Dermis blood vessel endothelial cell (primary cell): ENCODE data around the gene FIGN. TPM values are rescaled to one million over a fixed set of nuclear protein-coding genes. Genes with fewer than 3 reads are reported as not detected.

Experiments used
- DNase-seq: peaks from one replicate; pipeline ENCODE4 v3.0.0; 2010
- total RNA-seq: library from RNA; depleted of rRNA; stranded (reverse); fragments of >200 nt; gene quantifications from 2 replicates; pipeline ENCODE4 v1.2.3, GENCODE V29; 2014

Gene FIGN, protein sequence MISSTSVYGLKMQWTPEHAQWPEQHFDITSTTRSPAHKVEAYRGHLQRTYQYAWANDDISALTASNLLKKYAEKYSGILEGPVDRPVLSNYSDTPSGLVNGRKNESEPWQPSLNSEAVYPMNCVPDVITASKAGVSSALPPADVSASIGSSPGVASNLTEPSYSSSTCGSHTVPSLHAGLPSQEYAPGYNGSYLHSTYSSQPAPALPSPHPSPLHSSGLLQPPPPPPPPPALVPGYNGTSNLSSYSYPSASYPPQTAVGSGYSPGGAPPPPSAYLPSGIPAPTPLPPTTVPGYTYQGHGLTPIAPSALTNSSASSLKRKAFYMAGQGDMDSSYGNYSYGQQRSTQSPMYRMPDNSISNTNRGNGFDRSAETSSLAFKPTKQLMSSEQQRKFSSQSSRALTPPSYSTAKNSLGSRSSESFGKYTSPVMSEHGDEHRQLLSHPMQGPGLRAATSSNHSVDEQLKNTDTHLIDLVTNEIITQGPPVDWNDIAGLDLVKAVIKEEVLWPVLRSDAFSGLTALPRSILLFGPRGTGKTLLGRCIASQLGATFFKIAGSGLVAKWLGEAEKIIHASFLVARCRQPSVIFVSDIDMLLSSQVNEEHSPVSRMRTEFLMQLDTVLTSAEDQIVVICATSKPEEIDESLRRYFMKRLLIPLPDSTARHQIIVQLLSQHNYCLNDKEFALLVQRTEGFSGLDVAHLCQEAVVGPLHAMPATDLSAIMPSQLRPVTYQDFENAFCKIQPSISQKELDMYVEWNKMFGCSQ
- under 0.01 and 0.23 TPM in 2 replicates for total RNA-seq

- peak; percentile 84 for DNase-seq
Observed at GRCh38 chr2:163735685-163736432, at the start of gene FIGN. Gene FIGN (minus strand): TSS chr2:163736008. CDS start chr2:163734927, 1,081 bp downstream.

GRCh38 chr2:163785162-163785561 is 49.4 kb upstream of the FIGN start:
- DNase-seq, result no peak

GRCh38 chr2:163779970-163780597 is 44.3 kb upstream of the FIGN start:
- DNase-seq, result no peak

GRCh38 chr2:163778045-163778781 is 42.4 kb upstream of the FIGN start:
- peak; percentile 39 for DNase-seq

GRCh38 chr2:163775304-163775703 is 39.5 kb upstream of the FIGN start:
- peak; percentile 1 for DNase-seq

- peak; percentile 9 for DNase-seq
Observed at GRCh38 chr2:163774862-163775261, 39.1 kb upstream of the FIGN start.

DNA sequence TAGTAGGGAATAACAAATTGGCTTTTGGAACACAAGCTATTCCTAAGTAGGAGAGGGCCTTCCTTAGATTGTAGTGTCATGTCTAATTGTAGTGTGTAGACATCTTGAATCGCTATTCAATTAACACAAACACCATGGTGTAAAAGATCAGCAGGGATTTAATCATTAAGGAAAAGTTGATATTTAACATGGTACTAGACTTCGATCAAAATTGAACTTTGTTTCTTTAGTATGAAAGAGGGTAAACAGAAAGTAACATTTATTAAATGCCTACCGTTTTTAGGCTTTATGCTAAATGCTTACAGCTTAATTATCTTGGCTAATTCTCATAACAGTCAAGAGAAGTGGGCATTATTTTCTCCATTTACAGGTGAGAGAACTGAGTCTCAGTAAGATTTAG is 37.5 kb upstream of the FIGN start:
- no peak for DNase-seq

DNA sequence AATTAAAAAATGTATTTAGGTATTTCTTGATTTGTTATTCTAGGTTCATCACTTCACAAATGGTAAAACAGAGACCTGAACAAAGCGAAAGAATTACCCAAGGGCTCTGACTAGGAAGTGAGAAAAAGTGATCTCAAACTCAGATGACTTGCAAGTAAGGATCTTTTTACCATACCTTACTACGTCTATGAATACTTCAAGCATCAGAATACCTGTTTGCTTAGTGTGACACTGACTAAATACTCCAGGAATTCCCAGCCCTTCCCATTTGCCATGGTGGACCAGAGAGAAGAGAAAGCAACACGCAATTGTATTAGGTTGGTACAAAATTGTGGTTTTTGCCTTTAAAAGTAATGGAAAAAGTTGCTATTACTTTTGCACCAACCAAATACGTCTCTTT is 35.8 kb upstream of the FIGN start:
- no peak for DNase-seq

GRCh38 chr2:163768881-163769695 is 33.3 kb upstream of the FIGN start:
- DNase-seq, result no peak

GRCh38 chr2:163767097-163767496 is 31.3 kb upstream of the FIGN start:
- no peak for DNase-seq

GRCh38 chr2:163764566-163764965 is 28.8 kb upstream of the FIGN start:
- DNase-seq, result no peak

DNA sequence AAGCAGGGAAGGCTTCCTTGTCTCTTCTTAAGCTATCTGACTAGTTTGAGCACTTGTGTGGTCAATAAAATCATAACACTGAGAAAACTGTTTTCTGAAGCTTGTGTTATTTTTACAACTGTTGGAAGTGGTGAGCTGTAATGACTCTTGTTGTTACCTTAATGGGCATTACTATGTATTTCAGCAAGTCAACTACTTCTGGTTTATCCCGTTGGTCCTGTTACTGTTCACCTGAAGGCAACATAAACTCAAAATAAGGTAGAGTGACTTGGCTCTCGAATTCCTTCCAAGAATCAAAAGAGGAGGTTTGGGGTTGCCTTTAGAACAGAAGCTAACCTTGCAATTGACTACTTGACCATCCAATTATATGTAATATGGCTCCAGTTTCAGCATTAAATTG is 23.2 kb upstream of the FIGN start:
- no peak for DNase-seq

DNA sequence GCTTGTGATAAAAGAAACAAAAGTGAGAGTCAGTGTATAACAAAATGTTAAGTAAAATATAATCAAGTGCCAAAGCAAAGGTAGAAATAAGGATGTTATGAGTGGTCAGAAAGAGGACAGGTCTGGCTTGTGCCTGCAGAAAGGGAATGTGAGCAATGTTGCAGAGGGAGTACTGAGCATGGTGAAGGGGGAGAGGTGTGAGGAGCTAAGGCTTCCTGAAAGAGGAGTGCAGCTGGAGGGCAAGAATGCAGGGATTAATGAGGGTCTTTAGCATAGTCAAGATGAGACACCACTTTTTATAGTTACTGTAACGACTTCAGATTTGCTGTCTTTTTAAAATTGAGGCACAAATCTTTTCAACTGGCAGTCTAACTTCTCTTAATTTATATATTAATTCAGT is 22.0 kb upstream of the FIGN start:
- no peak for DNase-seq

GRCh38 chr2:163756588-163756987 is 20.8 kb upstream of the FIGN start:
- no peak for DNase-seq

DNA sequence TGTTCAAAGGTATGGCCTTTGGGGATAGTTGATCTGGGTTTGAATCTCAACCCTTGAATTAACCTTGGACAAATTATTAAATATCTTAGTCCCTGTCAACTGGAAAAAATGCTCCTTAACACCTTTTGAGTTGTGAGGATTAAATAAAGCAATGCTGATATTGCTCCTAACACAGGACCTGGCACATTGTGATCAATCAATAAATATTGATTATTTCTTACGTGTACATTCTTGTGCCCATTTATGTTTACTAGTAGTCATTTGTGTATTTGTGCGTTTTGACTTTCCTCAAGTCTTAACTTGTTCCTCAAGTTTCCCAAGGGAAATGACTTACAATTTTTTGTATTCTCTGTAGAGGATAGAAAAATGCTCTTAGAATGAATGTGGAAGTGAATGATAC is 19.6 kb upstream of the FIGN start:
- DNase-seq, result no peak

DNA sequence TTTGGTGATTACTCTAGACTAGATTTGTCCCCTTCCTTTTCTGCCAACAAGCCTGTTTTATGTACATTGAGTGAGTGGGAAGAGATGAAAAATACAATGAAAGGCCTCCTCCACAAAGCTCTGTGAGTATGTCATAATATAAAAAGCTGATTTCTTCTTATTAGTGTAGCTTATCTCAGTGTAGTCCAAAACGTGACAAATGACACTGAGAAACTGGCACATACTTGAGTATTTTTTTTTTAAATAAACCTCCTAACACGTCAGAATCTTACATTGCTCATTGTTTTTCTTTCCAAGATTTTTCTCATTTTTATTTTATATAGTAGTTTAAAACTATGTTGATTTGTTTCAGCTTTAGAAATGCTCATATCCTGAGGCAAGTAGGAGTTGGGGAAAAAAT is 17.9 kb upstream of the FIGN start:
- DNase-seq, result no peak

- no peak for DNase-seq
Observed at GRCh38 chr2:163752267-163752666, 16.5 kb upstream of the FIGN start.

DNA sequence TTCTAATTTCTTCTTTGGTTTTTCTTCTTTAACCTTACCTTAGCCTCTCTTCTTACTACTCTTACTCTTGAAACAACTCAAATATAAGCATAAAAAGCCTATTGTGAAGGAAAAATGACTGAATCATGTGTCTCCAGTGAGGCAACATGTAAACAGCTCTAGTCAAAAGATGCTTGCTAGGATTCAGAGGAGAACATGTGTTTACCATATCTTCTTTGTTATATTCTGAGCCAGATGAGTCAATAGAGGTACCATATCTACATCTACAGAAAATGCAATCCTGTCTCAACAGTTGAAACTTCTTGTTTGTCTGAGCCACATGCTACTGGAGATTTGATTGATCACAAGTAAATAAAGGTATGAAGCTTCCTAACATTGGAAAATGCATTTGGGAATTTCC is 15.9 kb upstream of the FIGN start:
- no peak for DNase-seq

DNA sequence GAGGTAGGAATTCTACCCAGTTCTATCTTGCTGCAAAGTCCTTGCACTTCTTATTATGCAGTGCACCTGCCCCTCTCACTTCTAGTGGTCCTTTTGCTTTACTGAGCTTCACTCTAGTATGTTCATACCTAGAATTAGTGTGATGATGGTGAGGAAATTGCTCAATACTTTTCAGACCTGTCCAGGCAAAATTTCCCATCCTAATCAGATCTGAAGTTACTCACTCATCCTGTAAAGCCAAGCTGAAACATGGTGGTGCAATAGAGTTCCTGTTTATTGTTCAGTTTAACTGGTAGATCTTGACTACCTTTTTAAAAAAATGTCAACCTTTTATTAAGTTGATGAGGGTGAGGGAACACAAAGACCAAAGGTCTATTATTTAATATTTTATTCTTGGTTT is 12.6 kb upstream of the FIGN start:
- no peak for DNase-seq

GRCh38 chr2:163741435-163741834 is 5.6 kb upstream of the FIGN start:
- DNase-seq, result no peak

DNA sequence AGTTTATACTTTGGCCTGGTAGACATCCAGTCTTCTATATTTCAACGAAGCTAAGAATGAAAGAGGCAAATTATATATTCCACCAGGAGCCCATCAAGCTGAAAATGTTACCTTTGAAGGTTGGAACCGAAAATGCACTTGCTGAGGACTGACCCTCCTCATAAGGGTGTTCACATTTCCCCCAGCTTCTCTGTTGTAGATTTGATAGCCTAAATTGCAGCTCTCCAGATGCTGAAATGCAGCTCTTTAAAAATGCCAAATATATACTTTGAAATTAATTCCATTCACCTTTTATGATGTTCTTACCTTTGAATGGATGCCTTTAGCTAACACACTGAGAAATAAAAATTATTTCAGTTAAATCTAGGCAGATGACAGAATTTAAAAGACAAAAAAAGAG is 1.8 kb upstream of the FIGN start:
- no peak for DNase-seq

DNA sequence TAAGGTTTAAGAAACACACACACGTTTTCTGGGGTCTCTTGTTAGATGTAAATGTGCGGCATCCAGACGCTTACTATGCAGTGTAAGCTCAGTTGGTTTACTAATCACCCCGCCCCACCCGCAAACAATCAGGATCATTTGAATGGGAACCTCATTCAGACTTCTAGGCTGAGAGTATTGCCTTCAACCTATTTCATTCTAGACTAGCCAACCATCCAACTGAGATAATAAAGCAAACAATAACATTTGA is 1.3 kb upstream of the FIGN start:
- no peak for DNase-seq
